GM20431 (cell line): Measurements from ENCODE around the gene PREX1.
"Not testable (repeated sequence)": the region's sequence is repeated elsewhere in the genome, so short reads cannot be mapped to it uniquely, and the experiment has no call there.

Source experiments
- in situ Hi-C: fragments of 300-500 bp; cut with MseI, MboI; formaldehyde crosslinking; loops from one replicate; pipeline ENCODE4 v1.15.0; 2020; ENCODE audit warnings: low sequenced_read_pairs; ENCODE audit not compliant: unreplicated experiment

The PREX1 gene, protein sequence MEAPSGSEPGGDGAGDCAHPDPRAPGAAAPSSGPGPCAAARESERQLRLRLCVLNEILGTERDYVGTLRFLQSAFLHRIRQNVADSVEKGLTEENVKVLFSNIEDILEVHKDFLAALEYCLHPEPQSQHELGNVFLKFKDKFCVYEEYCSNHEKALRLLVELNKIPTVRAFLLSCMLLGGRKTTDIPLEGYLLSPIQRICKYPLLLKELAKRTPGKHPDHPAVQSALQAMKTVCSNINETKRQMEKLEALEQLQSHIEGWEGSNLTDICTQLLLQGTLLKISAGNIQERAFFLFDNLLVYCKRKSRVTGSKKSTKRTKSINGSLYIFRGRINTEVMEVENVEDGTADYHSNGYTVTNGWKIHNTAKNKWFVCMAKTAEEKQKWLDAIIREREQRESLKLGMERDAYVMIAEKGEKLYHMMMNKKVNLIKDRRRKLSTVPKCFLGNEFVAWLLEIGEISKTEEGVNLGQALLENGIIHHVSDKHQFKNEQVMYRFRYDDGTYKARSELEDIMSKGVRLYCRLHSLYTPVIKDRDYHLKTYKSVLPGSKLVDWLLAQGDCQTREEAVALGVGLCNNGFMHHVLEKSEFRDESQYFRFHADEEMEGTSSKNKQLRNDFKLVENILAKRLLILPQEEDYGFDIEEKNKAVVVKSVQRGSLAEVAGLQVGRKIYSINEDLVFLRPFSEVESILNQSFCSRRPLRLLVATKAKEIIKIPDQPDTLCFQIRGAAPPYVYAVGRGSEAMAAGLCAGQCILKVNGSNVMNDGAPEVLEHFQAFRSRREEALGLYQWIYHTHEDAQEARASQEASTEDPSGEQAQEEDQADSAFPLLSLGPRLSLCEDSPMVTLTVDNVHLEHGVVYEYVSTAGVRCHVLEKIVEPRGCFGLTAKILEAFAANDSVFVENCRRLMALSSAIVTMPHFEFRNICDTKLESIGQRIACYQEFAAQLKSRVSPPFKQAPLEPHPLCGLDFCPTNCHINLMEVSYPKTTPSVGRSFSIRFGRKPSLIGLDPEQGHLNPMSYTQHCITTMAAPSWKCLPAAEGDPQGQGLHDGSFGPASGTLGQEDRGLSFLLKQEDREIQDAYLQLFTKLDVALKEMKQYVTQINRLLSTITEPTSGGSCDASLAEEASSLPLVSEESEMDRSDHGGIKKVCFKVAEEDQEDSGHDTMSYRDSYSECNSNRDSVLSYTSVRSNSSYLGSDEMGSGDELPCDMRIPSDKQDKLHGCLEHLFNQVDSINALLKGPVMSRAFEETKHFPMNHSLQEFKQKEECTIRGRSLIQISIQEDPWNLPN (N-terminal part only)

DNA sequence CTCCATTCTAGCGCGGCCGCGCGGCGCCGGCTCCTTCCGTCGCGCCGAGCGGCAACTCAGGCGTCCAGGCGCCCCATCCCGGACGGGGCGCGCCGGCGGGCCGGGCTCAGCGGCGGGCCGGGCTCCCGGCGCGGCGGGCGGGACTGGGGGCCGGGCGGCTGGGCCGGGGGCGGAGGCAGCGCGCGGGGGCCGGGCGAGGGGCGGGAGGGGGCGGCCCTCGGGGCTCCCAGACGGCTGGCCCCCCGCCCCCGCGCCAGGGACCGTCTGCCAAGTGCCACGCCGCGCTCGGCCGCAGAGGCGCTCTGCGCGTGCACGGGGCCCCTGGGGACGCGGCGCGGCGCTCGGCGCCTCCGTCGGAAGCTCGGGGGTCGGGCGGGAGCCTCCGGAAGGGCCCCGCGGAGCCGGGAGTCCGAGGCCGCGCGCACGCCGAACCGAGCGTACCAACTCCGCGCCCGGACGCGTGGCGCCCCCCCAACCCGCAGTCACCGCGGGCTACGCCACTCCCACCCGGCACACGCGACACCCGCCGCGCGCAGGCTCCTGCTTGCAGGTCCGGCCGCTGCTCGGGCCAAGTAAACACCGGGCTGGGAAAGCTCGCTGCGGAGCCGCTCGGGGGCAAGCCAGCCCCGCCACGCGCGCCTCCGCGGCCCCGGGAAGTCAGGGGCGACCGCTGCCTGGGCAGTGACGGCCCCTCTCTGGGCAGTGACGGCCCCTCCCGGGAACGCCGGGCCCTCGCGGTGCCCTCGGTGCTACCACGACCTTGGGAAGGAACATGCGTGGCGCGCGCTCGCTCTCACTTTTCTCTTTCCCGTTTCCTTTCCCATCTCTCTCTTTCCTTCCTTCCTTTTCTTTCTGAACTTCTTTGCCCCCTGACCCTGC is at the start of gene PREX1:
PREX1 (minus strand) TSS at position 145 of the 879 bp plus-strand sequence; CDS start at position 6, 139 bp downstream.
- in situ Hi-C loops, result no loop called here

DNA sequence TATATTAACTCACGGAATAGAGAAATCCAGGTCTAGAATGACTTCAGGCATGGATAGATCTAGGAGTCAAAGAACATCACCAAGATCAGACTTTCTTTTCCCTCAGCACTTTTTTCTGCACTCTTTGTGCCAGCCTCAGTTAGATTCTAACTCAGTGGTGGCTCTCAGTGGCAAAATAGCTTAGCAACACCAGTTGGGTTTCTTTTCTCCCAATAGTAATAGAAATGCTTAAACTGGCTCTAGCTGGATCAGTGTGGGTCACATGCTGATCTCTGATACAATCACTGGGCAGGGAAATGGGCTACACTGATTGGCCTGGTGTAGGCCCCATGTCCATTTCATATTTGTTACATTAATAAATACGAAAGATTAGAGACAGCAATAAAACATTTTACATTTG is 49.5 kb upstream of the PREX1 start:
- in situ Hi-C loops, result no loop called here

DNA sequence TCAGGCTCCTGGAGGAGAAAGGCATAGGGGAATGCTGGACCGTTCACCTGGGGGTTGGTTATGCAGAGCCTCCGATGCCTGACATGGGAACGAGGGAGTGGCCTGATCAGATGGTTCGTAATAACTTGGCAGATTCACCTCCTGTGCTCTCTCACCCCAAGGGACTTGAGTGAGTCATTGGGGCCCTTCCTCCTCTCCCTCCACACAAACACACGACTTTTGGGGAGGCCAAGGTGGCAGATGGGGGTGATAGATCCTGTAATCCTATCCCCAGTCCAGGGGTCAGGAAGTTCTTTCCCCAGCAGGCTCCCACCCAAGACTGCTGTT is 48.1 kb upstream of the PREX1 start:
- in situ Hi-C loops, result no loop called here

DNA sequence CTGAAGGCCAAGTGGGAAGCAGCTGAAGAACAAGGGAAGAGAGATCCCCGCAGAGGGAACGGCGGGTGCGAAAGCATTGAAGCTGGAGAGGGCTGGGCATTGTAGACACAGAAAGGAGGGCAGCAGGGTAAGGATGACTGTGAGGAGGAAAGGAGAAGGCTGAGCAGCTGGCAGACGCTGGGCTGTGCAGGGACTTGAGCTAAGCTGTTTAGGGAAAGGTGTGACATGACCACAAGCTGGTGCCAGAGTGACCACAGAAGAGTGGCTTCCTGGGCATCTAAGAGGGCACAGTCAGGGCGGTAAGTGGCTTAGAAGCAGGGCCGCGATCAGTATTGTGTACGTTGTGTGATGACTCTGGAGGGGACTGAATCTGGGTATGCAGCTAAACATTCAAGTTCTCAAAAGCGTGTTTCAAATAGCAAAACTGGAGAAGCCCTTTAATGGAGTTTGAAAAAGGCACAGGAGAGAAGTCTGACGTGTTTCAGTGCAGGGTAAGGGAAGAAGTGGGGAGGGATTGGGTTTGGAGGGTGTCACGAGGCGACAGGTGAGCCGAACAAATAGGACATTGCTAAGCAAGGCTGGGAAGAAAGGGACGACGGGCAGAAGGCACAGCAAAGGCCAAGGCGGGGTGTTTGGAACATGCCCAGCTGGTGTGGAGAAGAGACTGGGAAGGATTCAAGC is 47.6 kb upstream of the PREX1 start:
- in situ Hi-C loops, result no loop called here

DNA sequence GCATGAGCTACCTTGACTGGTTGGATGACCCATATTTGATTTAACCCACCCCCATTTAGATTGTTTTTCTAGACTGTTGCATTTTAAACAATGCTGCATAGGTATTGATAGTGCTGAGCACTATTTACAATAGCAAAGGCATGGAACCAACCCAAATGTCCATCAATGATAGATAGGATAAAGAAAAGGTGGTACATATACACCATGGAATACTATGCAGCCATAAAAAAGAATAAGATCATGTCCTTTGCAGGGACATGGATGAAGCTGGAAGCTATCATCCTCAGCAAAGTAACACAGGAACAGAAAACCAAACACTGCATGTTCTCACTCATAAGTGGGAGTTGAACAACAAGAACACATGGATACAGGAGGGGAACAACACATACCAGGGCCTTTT is 41.6 kb upstream of the PREX1 start:
- in situ Hi-C loops, result not testable (repeated sequence)

DNA sequence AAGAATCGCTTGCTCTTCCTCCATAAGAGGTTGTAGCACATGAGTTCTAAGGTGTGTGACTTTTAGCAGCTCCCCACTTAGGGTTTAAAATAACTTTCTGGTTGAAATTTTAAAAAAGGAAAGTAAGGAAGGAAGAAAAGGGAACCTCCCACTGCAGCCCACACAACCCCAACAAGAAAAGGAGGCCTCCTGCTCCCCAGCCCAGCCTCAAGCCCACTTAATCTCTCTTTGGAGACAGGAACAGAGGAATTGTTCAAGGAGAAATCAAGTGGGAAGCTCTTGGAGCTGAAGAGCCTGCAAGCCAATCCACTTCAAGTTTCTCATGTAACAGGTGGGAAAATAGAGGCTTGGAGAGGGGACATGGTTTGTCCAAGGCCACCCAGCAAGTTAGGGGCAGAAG is 39.1 kb upstream of the PREX1 start:
- in situ Hi-C loops, result no loop called here

DNA sequence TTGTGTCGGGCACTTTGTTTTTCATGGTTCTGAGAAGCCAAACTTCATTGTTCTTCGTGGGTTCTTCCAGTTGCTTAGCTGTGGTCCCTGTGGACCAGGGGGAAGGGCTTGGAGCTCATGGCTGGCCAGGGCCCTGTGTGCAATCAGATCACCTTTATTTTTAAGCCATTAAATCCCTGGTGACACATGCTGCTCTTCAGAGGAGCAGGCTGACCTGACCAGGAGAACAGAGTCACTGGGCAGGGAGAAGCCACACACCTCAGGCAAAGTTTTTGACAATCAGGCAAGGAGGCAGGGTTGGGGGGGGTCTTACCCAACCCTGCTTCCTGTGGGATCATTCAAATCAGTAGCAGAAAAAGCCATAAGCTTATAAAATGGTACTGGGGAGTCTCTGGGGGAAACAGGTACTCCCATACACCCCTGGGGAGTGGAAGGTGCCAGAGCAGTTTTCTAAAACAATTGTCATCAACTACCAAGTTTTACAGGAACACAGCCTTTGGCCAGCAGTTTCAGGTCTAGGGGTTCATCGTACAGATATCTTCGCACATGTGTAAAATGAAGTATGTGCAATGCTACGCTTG is 37.0 kb upstream of the PREX1 start:
- in situ Hi-C loops, result no loop called here

DNA sequence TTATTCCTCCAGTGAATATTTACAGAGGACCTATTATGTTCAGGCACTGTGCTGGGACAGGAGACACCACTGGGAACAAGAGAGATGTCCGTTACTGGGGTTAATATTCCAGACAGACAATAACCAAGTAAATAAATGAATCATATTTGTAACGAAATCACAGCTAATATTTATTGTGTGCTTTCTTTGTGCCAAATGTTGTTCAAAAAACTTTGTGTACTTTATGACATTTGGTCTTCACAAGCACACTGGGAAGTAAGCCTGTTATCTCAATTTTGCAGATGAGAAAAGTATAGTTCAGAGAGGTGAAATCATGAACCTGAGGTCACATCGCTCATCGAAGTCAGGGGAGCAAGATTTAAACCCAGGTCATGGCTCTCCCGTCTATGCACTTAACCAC is 36.5 kb upstream of the PREX1 start:
- in situ Hi-C loops, result no loop called here

DNA sequence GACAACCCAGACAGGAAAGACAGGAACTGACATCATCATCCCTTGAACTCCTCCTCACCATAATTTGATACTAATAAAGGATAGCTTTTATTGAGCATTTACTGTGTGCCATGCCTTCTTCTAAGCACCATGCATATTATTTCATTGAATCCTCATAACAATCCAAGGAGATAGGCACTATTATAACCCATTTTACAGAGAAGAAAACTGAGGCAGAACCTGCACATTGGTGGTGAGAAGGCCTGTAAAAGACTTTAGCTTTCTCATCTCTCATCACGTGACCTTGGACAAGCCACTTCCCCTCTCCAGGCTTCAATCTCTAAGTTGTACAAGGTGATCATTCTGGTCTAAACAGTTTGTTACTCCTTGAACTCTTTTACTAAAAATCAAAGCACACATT is 34.5 kb upstream of the PREX1 start:
- in situ Hi-C loops, result no loop called here

DNA sequence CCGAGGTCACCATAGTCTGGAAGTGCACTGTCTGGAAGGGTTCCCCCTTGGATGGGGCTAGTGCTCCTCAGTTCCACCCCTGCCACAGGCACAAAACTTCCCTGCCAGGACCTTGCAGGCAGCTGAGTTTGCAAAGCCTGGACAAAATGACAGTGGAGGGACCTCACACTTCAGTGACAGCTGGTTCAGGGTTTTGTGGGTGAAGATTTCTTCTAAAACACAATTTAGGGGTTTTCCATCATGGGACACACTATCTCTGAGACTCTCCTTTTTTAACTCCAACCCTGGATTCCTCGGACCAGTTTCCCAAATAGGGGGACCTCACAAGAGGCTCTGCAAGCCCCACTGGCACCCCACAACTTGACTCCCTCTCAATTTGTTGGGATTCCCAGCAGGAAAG is 33.6 kb upstream of the PREX1 start:
- in situ Hi-C loops, result no loop called here

DNA sequence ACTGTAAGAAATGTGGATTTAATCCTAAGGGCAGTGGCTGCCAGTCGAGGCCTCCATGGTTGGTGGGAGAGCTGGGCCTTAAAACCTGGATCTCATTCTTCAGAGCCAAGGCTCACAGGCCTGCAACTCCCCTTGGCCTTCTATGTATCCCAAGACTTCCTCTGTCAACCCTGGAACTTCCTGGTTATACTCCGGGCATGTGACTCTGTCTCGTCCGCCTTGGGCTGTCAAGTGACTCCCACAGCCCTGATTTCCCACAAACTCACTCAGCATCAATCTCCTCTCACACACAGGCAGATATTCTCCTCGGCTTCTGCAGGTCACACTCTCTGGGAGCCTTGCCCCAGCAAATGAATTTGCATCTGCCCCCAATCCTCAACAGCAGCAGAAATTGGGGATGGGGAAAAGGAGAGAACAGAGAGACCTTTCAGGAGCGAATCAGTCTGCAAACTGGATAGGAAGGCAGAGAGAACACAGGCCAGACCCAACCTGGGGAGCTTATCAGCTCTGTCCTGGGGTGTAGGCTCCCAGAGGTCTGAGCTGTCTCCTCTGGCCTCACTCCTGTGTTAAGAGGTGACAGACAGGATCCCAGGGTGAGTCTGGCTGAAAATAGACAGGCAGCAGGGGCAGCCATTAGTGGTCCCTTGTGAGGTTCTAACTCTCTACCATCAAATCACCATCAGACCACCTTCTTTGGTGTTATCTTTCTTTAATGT is 30.4 kb upstream of the PREX1 start:
- in situ Hi-C loops, result no loop called here

DNA sequence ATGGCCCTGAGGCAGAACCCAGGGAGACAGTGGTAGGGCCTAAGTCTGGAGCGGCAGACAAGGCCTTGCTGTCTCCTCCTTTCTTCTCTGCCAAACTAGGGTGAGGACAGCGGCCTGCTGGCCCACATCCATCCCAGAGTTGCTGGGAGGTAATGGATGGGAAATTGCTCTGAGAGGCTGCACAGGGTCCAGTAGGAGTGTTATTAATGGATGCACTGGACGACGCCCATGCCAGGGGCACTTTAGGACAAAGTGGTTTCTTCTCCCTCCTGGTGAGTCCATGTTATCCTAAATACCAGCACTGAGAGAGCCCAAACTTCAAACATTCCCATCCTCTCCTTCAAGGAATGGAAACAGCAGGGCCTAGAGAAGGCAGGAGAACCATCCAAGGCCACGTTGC is 28.3 kb upstream of the PREX1 start:
- in situ Hi-C loops, result no loop called here

DNA sequence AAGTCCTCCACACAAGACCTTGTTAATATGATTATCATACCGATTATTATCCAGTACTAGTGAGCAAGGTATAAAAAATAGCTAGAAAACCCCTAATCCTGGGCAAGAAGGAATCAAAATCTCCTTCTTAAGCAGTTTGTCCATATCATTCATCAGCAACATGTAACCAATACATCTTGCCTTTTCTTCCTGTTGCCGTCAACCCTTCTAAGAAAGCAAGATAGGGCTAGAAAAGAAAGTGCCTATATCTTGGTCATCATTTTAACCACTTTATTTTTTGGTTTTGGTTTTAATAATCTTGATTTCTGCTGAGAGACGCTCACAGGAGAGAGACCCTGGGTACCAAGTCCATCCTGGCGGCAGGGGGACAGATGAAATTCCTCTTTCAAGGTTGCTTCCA is 27.2 kb upstream of the PREX1 start:
- in situ Hi-C loops, result no loop called here

DNA sequence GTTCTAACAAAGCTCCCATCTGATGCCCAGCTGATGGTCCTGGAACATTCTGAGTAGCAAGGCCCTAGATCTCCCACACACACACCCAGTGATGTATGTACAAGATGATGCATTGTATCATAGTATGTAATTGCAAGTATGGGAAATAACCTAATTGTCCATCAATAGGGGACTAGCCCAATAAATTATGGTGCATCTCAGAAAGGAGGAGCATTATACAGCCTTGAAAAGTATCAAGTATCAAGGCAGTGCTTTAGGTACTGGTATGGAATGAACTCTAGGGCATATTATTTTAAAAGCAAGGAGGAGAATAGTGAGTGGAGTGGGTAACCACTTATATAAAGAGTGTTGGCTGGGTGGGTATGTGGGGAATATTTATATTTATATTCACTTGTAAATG is 24.8 kb upstream of the PREX1 start:
- in situ Hi-C loops, result no loop called here

DNA sequence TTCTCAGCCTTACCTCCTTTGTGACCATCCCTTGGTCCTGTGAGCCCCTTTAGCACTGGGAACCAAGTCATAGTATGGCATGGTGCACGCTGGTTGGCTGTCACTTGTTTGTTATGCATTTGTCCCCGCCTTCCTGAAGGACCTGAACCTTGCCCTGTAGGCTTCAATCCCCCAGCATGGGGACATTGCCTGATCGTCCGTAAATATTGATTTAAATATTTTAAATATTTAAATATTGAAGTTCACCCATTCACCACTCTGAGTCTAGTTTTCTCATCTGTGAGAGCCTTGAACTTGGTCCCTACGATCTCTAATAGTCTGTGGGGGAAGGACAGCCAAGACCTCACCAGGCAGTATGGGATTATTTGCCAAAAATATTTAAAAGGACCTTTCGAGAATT is 23.8 kb upstream of the PREX1 start:
- in situ Hi-C loops, result no loop called here

DNA sequence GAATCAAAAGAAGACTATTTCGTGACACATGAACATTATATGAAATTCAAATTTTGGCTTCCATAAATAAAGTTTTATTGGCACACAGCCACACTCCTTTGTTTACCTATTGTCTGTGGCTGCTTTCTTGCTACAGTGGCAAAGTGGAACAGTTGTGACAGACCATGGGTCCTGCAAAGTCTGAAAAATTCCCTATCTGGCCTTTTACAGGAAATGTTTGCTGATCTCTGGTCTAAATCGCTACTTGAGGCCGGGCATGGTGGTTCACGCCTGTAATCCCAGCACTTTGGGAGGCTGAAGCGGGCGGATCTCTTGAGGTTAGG is 23.1 kb upstream of the PREX1 start:
- in situ Hi-C loops, result no loop called here

DNA sequence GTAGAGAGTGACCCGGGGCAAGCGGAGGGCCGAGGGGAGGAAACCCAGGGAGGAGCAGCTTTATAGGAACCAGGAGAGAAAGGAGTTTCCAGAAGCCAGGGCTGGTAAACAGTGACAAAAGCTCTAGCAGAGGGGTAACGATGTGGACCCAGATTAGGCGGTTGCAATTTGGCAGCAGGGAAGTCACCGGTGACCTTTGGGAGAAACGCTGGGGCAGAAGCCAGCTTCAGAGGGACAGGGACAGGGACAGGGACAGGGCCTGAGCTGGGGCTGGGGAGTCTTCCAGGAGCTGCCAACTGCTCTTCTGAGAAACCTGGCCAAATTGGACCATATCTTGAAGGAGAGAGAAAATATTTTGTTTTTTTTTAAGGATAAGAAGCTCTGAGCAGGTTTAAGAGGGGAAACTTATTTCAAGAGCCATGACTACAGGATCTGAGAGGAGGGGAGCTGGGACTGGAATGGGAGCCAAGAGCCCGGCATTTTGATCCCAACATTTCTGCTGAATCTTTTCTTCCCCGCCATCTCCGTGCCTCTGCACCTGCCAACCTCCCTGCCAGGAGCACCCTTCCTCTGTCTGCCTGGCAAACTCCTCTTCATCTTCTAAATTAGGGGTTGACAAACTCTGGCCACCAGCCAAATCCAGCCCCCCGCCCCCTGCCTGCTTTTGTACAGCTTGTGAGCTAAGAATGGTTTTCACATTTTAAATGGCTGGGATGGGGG is 22.6 kb upstream of the PREX1 start:
- in situ Hi-C loops, result no loop called here

DNA sequence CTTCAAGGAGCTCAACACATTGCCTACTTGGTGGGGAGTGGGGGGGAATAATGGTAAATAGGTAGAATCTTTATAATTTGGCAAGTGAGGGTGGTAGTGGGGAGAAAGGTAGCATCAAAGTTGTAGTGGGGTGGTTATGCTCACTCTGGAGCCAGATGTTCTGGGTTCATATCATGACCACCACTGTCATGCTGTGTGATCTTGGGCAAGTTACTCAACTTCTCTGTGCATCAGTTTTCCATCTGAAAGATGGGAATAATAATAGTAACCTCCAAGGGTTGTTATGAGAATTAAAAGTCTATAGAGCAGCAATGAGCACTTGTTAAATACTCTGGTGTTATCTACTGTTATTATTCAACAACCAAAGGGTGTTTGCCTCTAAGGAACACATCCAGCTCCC is 22.0 kb upstream of the PREX1 start:
- in situ Hi-C loops, result no loop called here
